H1 (cell line): ENCODE measurements around the gene RCSD1. TPM values are rescaled to one million over a fixed set of nuclear protein-coding genes. Genes with fewer than 3 reads are reported as not detected.

ENCODE experiments used
- CTCF ChIA-PET: fragments of 300-600 bp; sonication (Branson Sonifier 250); formaldehyde crosslinking; loops from one replicate; lab custom pipeline; 2021; ENCODE audit not compliant: partially characterized antibody; lab: Charles Lee
- POLR2A ChIA-PET: fragments of 300-600 bp; sonication (Branson Sonifier 250); formaldehyde crosslinking; loops from one replicate; lab custom pipeline; 2021; ENCODE audit warnings: inconsistent platforms; ENCODE audit not compliant: partially characterized antibody; lab: Charles Lee
- DNase-seq, 2 experiments: peaks; one replicate each; pipeline versions ENCODE4 v3.0.0 to v3.0.0-alpha.2; 2010 to 2022; ENCODE audit warnings: low spot score in 2 of 2, low read depth in 1 of 2, mixed read lengths in 1 of 2
- FAIRE-seq: peaks from 2 replicates; lab custom pipeline; 2011; peaks lifted over from hg19 to GRCh38; lab: Jason Lieb, UNC
- H2AFZ ChIP-seq: 2 replicates; pipeline ENCODE4 v1.8.1; 2012; ENCODE audit warnings: low read length, inconsistent platforms
- H2AK5ac ChIP-seq: 2 replicates; pipeline ENCODE4 v1.6.1; 2013; ENCODE audit warnings: low read depth, low read length
- H2BK120ac ChIP-seq: replicated peaks from 2 replicates; pipeline ENCODE3; 2013; ENCODE audit warnings: low read depth, low read length, inconsistent platforms
- H2BK12ac ChIP-seq: 2 replicates; pipeline ENCODE4 v1.6.1; 2013; ENCODE audit warnings: low read depth, low read length
- H2BK15ac ChIP-seq: 2 replicates; pipeline ENCODE4 v1.6.1; 2013; ENCODE audit warnings: low read length
- H2BK20ac ChIP-seq: 2 replicates; pipeline ENCODE4 v1.6.1; 2013; ENCODE audit warnings: low read length
- H2BK5ac ChIP-seq: 2 replicates; pipeline ENCODE4 v1.6.1; 2013; ENCODE audit warnings: low read depth, low read length
- H3K14ac ChIP-seq: 2 replicates; pipeline ENCODE4 v1.6.1; 2013; ENCODE audit warnings: inconsistent platforms; ENCODE audit not compliant: insufficient read length
- H3K18ac ChIP-seq: 2 replicates; pipeline ENCODE4 v1.6.1; 2013; ENCODE audit warnings: low read length; ENCODE audit errors: extremely low read depth
- H3K23ac ChIP-seq: 2 replicates; pipeline ENCODE4 v1.6.1; 2013; ENCODE audit warnings: inconsistent platforms; ENCODE audit not compliant: insufficient read length
- H3K23me2 ChIP-seq: 2 replicates; pipeline ENCODE4 v1.6.1; 2013; ENCODE audit warnings: low read depth, low read length
- H3K27ac ChIP-seq: 2 replicates; pipeline ENCODE4 v1.6.1; 2011; ENCODE audit warnings: low read depth, low read length, inconsistent platforms
- H3K27me3 ChIP-seq, 4 experiments: replicated peaks in 1 of 4; 1 replicate in 1 of 4; 2 replicates in 3 of 4; pipeline versions ENCODE4 v1.6.1 to v1.8.1; 2011 to 2013; ENCODE audit warnings: low read length in 3 of 4, mild to moderate bottlenecking in 3 of 4, inconsistent platforms in 2 of 4, mixed read lengths in 2 of 4, moderate library complexity in 1 of 4; ENCODE audit not compliant: control insufficient read depth in 3 of 4, insufficient read depth in 3 of 4; ENCODE audit errors: extremely low read depth in 1 of 4
- H3K36me3 ChIP-seq, 4 experiments: 2 replicates each; pipeline versions ENCODE4 v1.6.1 to v1.8.1; 2011 to 2013; ENCODE audit warnings: mild to moderate bottlenecking in 4 of 4, low read length in 3 of 4, moderate library complexity in 2 of 4, control low read depth in 1 of 4, inconsistent platforms in 1 of 4; ENCODE audit not compliant: insufficient read depth in 4 of 4, control insufficient read depth in 2 of 4
- H3K4ac ChIP-seq: replicated peaks from 2 replicates; pipeline ENCODE3; 2013; ENCODE audit warnings: low read length, low read depth, mixed read lengths, inconsistent platforms; ENCODE audit not compliant: insufficient read length
- H3K4me1 ChIP-seq, 4 experiments: replicated peaks in 1 of 4; 1 replicate in 1 of 4; 2 replicates in 3 of 4; pipeline versions ENCODE4 v1.6.1 to v1.8.1; 2011 to 2013; ENCODE audit warnings: low read length in 3 of 4, inconsistent platforms in 2 of 4, mixed read lengths in 1 of 4; ENCODE audit not compliant: insufficient read depth in 4 of 4, control insufficient read depth in 3 of 4
- H3K4me2 ChIP-seq, 2 experiments: 2 replicates each; pipeline versions ENCODE4 v1.6.1 to v1.8.1; 2011 to 2013; ENCODE audit warnings: low read depth in 2 of 2, low read length in 2 of 2, control low read depth in 1 of 2, inconsistent platforms in 1 of 2, mild to moderate bottlenecking in 1 of 2; ENCODE audit not compliant: insufficient read depth in 1 of 2
- H3K4me3 ChIP-seq, 4 experiments: fragments of 200-600, 300-600 bp in 1 of 4; sonication (generic), shearing (Covaris generic), sonication (Bioruptor Twin) in 1 of 4; 2 replicates each; pipeline versions ENCODE4 v1.5.1 to v1.8.1; 2011 to 2016; ENCODE audit warnings: low read length in 4 of 4, low read depth in 3 of 4, control low read depth in 2 of 4, inconsistent platforms in 2 of 4, mild to moderate bottlenecking in 2 of 4, mixed read lengths in 1 of 4, moderate library complexity in 1 of 4; ENCODE audit not compliant: insufficient read depth in 2 of 4; ENCODE audit errors: extremely low read depth in 1 of 4
- H3K56ac ChIP-seq: replicated peaks from 2 replicates; pipeline ENCODE3; 2013; ENCODE audit warnings: low read depth, mild to moderate bottlenecking, mixed read lengths, low read length, inconsistent platforms; ENCODE audit not compliant: insufficient read length
- H3K79me1 ChIP-seq: 2 replicates; pipeline ENCODE4 v1.6.1; 2013; ENCODE audit warnings: low read depth, low read length, control low read depth
- H3K79me2 ChIP-seq, 2 experiments: 2 replicates each; pipeline versions ENCODE4 v1.6.1 to v1.8.1; 2012 to 2013; ENCODE audit warnings: low read length in 2 of 2, mild to moderate bottlenecking in 2 of 2, inconsistent platforms in 1 of 2; ENCODE audit not compliant: insufficient read depth in 2 of 2, control insufficient read depth in 1 of 2
- H3K9ac ChIP-seq, 4 experiments: replicated peaks in 1 of 4; 1 replicate in 1 of 4; 2 replicates in 3 of 4; pipeline versions ENCODE4 v1.6.1 to v1.8.1; 2011 to 2013; ENCODE audit warnings: low read depth in 3 of 4, low read length in 3 of 4, control low read depth in 2 of 4, mild to moderate bottlenecking in 2 of 4, moderate library complexity in 2 of 4, inconsistent platforms in 1 of 4; ENCODE audit errors: extremely low read depth in 1 of 4
- H3K9me3 ChIP-seq, 2 experiments: 2 replicates each; pipeline versions ENCODE4 v1.6.1 to v1.8.1; 2012 to 2013; ENCODE audit warnings: mild to moderate bottlenecking in 2 of 2, moderate library complexity in 2 of 2, control low read depth in 1 of 2, inconsistent platforms in 1 of 2, low read depth in 1 of 2, low read length in 1 of 2, mixed read lengths in 1 of 2; ENCODE audit not compliant: insufficient read depth in 2 of 2
- H4K20me1 ChIP-seq, 2 experiments: replicated peaks in 1 of 2; 2 replicates each; pipeline versions ENCODE3 to v1.8.1; 2011 to 2013; ENCODE audit warnings: inconsistent platforms in 2 of 2, low read length in 2 of 2, mild to moderate bottlenecking in 1 of 2; ENCODE audit not compliant: insufficient read depth in 2 of 2, control insufficient read depth in 1 of 2
- H4K5ac ChIP-seq: 2 replicates; pipeline ENCODE4 v1.6.1; 2013; ENCODE audit warnings: low read length, low read depth, mixed read lengths, inconsistent platforms; ENCODE audit not compliant: insufficient read length
- H4K8ac ChIP-seq: 2 replicates; pipeline ENCODE4 v1.8.0; 2013; ENCODE audit warnings: mild to moderate bottlenecking, moderate library complexity, low read length, inconsistent platforms; ENCODE audit not compliant: insufficient read depth; ENCODE audit errors: extremely low read depth
- H4K91ac ChIP-seq: replicated peaks from 2 replicates; pipeline ENCODE3; 2013; ENCODE audit warnings: low read length, mixed read lengths, inconsistent platforms; ENCODE audit not compliant: insufficient read length
- TAF1 ChIP-seq: IDR thresholded peaks from 2 replicates; pipeline ENCODE4 v1.6.1; 2011; ENCODE audit warnings: mild to moderate bottlenecking, low read depth, low read length
- WGBS, 2 experiments: shearing (Covaris generic) in 1 of 2; methylation state at CpG; one replicate each; pipeline versions ENCODE4 v1.1.6 to v1.1.7; 2013 to 2015; ENCODE audit warnings: low lambda C conversion rate in 2 of 2, mixed read lengths in 2 of 2, inconsistent platforms in 1 of 2, low coverage in 1 of 2, missing lambda C conversion rate in 1 of 2; ENCODE audit not compliant: insufficient replicate concordance in 2 of 2, insufficient coverage in 1 of 2, insufficient read length in 1 of 2; ENCODE audit errors: extremely low coverage in 1 of 2, missing lambda C conversion rate in 1 of 2; 5-methylcytosine and 5-hydroxymethylcytosine counted together
- polyA plus RNA-seq, 7 experiments: library from polyadenylated mRNA; depleted of rRNA in 3 of 7; stranded (reverse) in 5 of 7; unstranded in 2 of 7; fragments of >200 nt in 5 of 7; fragments of 200-250 nt in 2 of 7; gene quantifications; 1 replicate in 5 of 7; 2 replicates in 1 of 7; 4 replicates in 1 of 7; pipeline versions ENCODE4 v1.2.1 to v1.2.3, GENCODE V29; 2011 to 2013; ENCODE audit warnings: missing spikeins in 2 of 7, mixed read lengths in 2 of 7
- total RNA-seq: library from RNA; stranded (reverse); fragmentation: NEBNext Ultra II Directional; extraction: Animal tissue kit (Norgen Biotek cat#: 25700); gene quantifications from 2 replicates; pipeline ENCODE4 v1.2.1, GENCODE V29; 2021
- TF ChIP-seq, protein P1 (sequence below): IDR thresholded peaks from 2 replicates; pipeline ENCODE4 v1.6.1; 2011; ENCODE audit warnings: low read length, improper control_type of control experiment

Gene RCSD1
- total and polyA plus RNA-seq, 2 of the 8 experiments (the other 6 are each of a cell fraction or from before 2014, with no cell fraction given), result 0.47 to 0.69 TPM

DNA sequence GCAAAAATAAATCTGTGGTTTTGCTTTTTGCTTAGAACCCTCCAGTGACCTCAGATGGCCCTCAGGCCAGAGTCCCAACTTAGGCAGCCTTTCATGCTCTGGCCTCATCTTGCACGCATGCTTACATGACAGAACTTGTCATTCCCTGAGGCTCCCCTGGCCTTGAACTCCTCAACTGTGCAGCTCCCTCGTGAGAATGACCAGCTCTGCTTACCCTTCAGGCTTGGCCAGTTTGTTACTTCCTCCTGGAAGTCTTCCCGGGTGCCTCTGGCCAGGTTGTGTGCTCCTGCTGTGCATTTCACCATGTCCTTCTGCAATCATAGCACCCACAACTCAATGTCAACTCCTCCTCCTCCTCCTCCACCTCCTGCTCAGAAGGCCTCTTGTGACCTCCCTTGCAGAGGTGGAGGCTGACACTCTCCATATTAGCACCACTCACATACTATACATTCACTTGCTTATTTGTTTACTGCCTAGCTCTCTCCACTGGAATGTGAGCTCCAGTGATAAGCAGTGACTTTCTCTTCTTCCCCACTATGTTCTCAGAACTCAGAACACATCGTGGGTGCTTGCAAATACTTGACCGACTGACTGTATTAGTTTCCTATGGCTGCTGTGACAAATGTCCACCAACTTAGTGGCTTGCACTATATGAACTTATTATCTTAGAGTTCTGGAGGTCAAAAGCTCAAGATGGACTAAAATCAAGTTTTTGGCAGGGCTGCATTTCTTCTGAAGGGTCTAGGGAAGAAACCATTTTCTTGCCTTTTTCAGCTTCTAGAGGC is 41.9 kb downstream of the RCSD1 start:
- H3K4me2 ChIP-seq, result no peak overlapping the region
- no peaks in the 10 kb centered on the region for H3K36me3 ChIP-seq
- peaks cover 0 to 4% (median 0%) of the 10 kb centered on the region in 4 experiments; a peak in 1 of 7 replicates for H3K4me1 ChIP-seq
- 87% methylated on average over 5 of the region's 5 CpGs; no CpG with 5 or more reads in 1 of the 2 experiments for WGBS, 2 experiments
- H3K27me3 ChIP-seq, result no peaks in the 10 kb centered on the region
- H2AFZ ChIP-seq, result no peak overlapping the region
- H3K14ac ChIP-seq, result no peak overlapping the region
- ChIA-PET POLR2A (no interaction called here), CTCF (interaction anchor here (1.5 to 2.9 kb wide), 2 partner anchors 10 to 16 kb away, joined by 6 to 15 read pairs; no protein-coding TSS in a partner anchor)
- H2BK120ac ChIP-seq, result no peak overlapping the region
- no peak overlapping the region for H3K23ac ChIP-seq
- no peaks in the 10 kb centered on the region for H3K79me2 ChIP-seq
- H4K20me1 ChIP-seq, result no peaks in the 10 kb centered on the region
- H3K79me1 ChIP-seq, result no peaks in the 10 kb centered on the region
- TF ChIP-seq, protein P1, sequence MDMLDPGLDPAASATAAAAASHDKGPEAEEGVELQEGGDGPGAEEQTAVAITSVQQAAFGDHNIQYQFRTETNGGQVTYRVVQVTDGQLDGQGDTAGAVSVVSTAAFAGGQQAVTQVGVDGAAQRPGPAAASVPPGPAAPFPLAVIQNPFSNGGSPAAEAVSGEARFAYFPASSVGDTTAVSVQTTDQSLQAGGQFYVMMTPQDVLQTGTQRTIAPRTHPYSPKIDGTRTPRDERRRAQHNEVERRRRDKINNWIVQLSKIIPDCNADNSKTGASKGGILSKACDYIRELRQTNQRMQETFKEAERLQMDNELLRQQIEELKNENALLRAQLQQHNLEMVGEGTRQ, result no peak
- TF ChIP-seq TAF1, result no peak
- no peak overlapping the region for H2BK20ac ChIP-seq
- no peak overlapping the region for H3K27ac ChIP-seq
- no peak overlapping the region for H4K5ac ChIP-seq
- H2BK5ac ChIP-seq, result no peak overlapping the region
- H3K56ac ChIP-seq, result no peak overlapping the region
- no peak overlapping the region for H2BK12ac ChIP-seq
- H3K4me3 ChIP-seq, result no peak overlapping the region
- H4K91ac ChIP-seq, result no peak overlapping the region
- no peak overlapping the region for H2AK5ac ChIP-seq
- no peak overlapping the region for H3K9ac ChIP-seq
- no peaks in the 10 kb centered on the region; the same call in 1 of the 2 replicates for H3K23me2 ChIP-seq
- no peaks in the 10 kb centered on the region for H3K9me3 ChIP-seq
- no peak overlapping the region for H4K8ac ChIP-seq
- no peak for FAIRE-seq
- no peak for DNase-seq
- H3K4ac ChIP-seq, result no peak overlapping the region
- H3K18ac ChIP-seq, result no peak overlapping the region
- no peak overlapping the region for H2BK15ac ChIP-seq
